GM12878 (cell line): Measurements from ENCODE around the gene ZNF552. TPM values are rescaled to one million over a fixed set of nuclear protein-coding genes. Genes with fewer than 3 reads are reported as not detected.

ENCODE experiments used
- ASH2L ChIP-seq: fragments of 300-600, 200-600 bp; sonication (generic); IDR thresholded peaks from 2 replicates; pipeline ENCODE4 v1.6.1; 2017; ENCODE audit warnings: low read depth, mild to moderate bottlenecking, borderline replicate concordance
- BACH1 ChIP-seq: fragments of 450-650 bp; IDR thresholded peaks from 2 replicates; pipeline ENCODE4 v1.6.1; 2017; ENCODE audit warnings: mild to moderate bottlenecking, borderline replicate concordance
- CHD2 ChIP-seq: IDR thresholded peaks from 2 replicates; pipeline ENCODE4 v1.6.1; 2011; ENCODE audit warnings: low read depth, low read length, improper control_type of control experiment, borderline replicate concordance
- DPF2 ChIP-seq: fragments of 450-650 bp; IDR thresholded peaks from 2 replicates; pipeline ENCODE4 v1.6.1; 2017; ENCODE audit warnings: mild to moderate bottlenecking
- IKZF1 ChIP-seq: fragments of 450-650 bp; conservative IDR thresholded peaks from 2 replicates; pipeline ENCODE4 v1.6.1; 2017; ENCODE audit warnings: antibody characterized with exemption, mild to moderate bottlenecking
- IRF4 ChIP-seq: IDR thresholded peaks from 2 replicates; pipeline ENCODE4 v1.6.1; 2011; ENCODE audit warnings: low read depth, low read length
- KAT2A ChIP-seq: conservative IDR thresholded peaks from 2 replicates; pipeline ENCODE4 v1.6.1; 2011; ENCODE audit warnings: low read depth, low read length; ENCODE audit not compliant: control insufficient read depth
- NFXL1 ChIP-seq: fragments of 450-650 bp; IDR thresholded peaks from 2 replicates; pipeline ENCODE4 v1.6.1; 2017; ENCODE audit warnings: antibody characterized with exemption, mild to moderate bottlenecking, borderline replicate concordance
- NFYA ChIP-seq: IDR thresholded peaks from 2 replicates; pipeline ENCODE4 v1.6.1; 2011; ENCODE audit warnings: low read depth, mild to moderate bottlenecking, low read length, improper control_type of control experiment, borderline replicate concordance
- PAX8 ChIP-seq: fragments of 450-650 bp; IDR thresholded peaks from 2 replicates; pipeline ENCODE4 v1.6.1; 2017; ENCODE audit warnings: mild to moderate bottlenecking, moderate library complexity
- RB1 ChIP-seq: fragments of 450-650 bp; formaldehyde crosslinking; IDR thresholded peaks from 2 replicates; pipeline ENCODE4 v1.6.1; 2017; ENCODE audit warnings: mild to moderate bottlenecking, borderline replicate concordance
- RFX5 ChIP-seq: IDR thresholded peaks from 2 replicates; pipeline ENCODE4 v1.6.1; 2011; ENCODE audit warnings: low read depth, low read length, improper control_type of control experiment
- SRF ChIP-seq, 2 experiments: IDR thresholded peaks; 2 replicates each; pipeline ENCODE4 v1.6.1; 2011; ENCODE audit warnings: low read depth in 2 of 2, low read length in 2 of 2, mild to moderate bottlenecking in 1 of 2, moderate library complexity in 1 of 2
- SUZ12 ChIP-seq: fragments of 200-600 bp; sonication (generic); IDR thresholded peaks from one replicate; pipeline ENCODE4 v1.6.1; 2018; ENCODE audit warnings: antibody characterized with exemption, mild to moderate bottlenecking; ENCODE audit not compliant: unreplicated experiment
- TAF1 ChIP-seq: IDR thresholded peaks from 2 replicates; pipeline ENCODE4 v1.6.1; 2011; ENCODE audit warnings: mild to moderate bottlenecking, low read depth, low read length, borderline replicate concordance
- TCF3 ChIP-seq: IDR thresholded peaks from 2 replicates; pipeline ENCODE4 v1.6.1; 2012; ENCODE audit warnings: low read depth, mild to moderate bottlenecking, low read length, borderline replicate concordance; ENCODE audit not compliant: insufficient read depth
- TCF7 ChIP-seq: IDR thresholded peaks from 2 replicates; pipeline ENCODE4 v1.6.1; 2014; ENCODE audit warnings: antibody characterized with exemption, borderline replicate concordance
- ZNF217 ChIP-seq: fragments of 450-650 bp; IDR thresholded peaks from 2 replicates; pipeline ENCODE4 v1.6.1; 2017; ENCODE audit warnings: antibody characterized with exemption, mild to moderate bottlenecking
- ZSCAN29 ChIP-seq: fragments of 450-650 bp; IDR thresholded peaks from 2 replicates; pipeline ENCODE4 v1.6.1; 2017; ENCODE audit warnings: mild to moderate bottlenecking, moderate library complexity
- polyA plus RNA-seq, 11 experiments: library from polyadenylated mRNA; depleted of rRNA in 4 of 11; unstranded in 6 of 11; stranded (reverse) in 5 of 11; fragments of >200 nt; fragmentation: Nextera tagmentation in 4 of 11; fragmentation: Illumina TruSeq in 1 of 11; extraction: Ambion mirVana in 4 of 11; extraction: Trizol in 1 of 11; gene quantifications; 1 replicate in 1 of 11; 2 replicates in 10 of 11; pipeline versions ENCODE4 v1.2.1 to v1.2.3, GENCODE V29; 2011 to 2016; ENCODE audit warnings: inconsistent platforms in 2 of 11, missing spikeins in 2 of 11, low read depth in 1 of 11
- total RNA-seq, 4 experiments: library from RNA; depleted of rRNA in 3 of 4; stranded (reverse); fragments of >200 nt in 3 of 4; fragmentation: Illumina TruSeq in 1 of 4; extraction: Trizol in 1 of 4; gene quantifications; 2 replicates each; pipeline versions ENCODE4 v1.2.1 to v1.2.3, GENCODE V29; 2013 to 2021
- TF ChIP-seq, protein P1 (sequence below): IDR thresholded peaks from 2 replicates; pipeline ENCODE4 v1.6.1; 2012; ENCODE audit warnings: low read depth, low read length, improper control_type of control experiment
- TF ChIP-seq, protein P2 (sequence below): fragments of 450-650 bp; IDR thresholded peaks from 2 replicates; pipeline ENCODE4 v1.6.1; 2017; ENCODE audit warnings: mild to moderate bottlenecking, moderate library complexity
- TF ChIP-seq, protein P3 (sequence below): fragments of 450-650 bp; IDR thresholded peaks from 2 replicates; pipeline ENCODE4 v1.6.1; 2016; ENCODE audit warnings: mild to moderate bottlenecking, moderate library complexity, borderline replicate concordance

ZNF552 gene
- total and polyA plus RNA-seq, 10 of the 15 experiments (the other 5 are each of a cell fraction or from before 2014, with no cell fraction given): 3.6 to 13.3 (median 8.0) TPM

DNA sequence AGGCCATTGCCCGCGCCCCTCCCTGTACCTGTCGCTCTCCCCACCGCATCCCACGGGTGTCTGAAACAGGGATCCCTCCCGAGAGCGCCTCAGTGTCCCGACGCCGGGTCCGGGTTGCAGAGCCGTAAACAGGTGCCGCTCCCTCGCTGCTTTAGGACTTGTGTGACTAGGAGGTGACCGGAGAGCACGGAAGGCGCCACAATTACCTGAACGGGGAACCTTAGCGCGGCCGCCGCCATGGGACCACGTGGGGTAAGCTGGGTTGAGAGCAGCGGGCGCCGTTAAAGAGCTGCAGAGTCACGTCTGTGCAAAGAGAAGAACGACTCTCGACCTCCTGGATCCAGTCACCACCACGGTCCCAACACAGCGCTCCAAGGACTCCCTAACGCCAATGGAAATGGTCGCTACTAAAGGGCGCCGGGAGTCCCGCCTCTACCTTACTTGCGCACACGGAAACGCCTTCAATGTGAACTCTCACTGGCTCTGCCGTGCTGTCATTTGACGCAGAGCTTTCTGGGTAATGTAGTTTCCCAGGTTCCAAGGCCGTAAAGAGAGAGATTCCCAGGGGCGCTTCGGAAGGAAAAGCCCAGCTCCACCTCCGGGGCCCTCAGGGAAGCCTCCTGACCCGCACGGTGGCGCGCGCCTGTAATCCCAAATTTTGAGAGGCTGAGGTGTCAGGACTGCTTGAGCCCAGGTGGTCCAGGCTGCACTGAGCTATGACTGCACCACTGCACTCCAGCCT is at the start of gene ZNF552 (continued):
- TF ChIP-seq BACH1: peak; percentile 52; the same call in 1 of the 2 replicates
- TF ChIP-seq CHD2: peak; percentile 91
- TF ChIP-seq, protein P1, sequence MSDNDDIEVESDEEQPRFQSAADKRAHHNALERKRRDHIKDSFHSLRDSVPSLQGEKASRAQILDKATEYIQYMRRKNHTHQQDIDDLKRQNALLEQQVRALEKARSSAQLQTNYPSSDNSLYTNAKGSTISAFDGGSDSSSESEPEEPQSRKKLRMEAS: 0 out of 2 replicates have a peak, but pooled peaks have one; percentile 31
- TF ChIP-seq, protein P2, sequence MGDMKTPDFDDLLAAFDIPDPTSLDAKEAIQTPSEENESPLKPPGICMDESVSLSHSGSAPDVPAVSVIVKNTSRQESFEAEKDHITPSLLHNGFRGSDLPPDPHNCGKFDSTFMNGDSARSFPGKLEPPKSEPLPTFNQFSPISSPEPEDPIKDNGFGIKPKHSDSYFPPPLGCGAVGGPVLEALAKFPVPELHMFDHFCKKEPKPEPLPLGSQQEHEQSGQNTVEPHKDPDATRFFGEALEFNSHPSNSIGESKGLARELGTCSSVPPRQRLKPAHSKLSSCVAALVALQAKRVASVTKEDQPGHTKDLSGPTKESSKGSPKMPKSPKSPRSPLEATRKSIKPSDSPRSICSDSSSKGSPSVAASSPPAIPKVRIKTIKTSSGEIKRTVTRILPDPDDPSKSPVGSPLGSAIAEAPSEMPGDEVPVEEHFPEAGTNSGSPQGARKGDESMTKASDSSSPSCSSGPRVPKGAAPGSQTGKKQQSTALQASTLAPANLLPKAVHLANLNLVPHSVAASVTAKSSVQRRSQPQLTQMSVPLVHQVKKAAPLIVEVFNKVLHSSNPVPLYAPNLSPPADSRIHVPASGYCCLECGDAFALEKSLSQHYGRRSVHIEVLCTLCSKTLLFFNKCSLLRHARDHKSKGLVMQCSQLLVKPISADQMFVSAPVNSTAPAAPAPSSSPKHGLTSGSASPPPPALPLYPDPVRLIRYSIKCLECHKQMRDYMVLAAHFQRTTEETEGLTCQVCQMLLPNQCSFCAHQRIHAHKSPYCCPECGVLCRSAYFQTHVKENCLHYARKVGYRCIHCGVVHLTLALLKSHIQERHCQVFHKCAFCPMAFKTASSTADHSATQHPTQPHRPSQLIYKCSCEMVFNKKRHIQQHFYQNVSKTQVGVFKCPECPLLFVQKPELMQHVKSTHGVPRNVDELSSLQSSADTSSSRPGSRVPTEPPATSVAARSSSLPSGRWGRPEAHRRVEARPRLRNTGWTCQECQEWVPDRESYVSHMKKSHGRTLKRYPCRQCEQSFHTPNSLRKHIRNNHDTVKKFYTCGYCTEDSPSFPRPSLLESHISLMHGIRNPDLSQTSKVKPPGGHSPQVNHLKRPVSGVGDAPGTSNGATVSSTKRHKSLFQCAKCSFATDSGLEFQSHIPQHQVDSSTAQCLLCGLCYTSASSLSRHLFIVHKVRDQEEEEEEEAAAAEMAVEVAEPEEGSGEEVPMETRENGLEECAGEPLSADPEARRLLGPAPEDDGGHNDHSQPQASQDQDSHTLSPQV: no peak
- no peak for TF ChIP-seq TCF7
- peak; percentile 92 for TF ChIP-seq IKZF1
- no peak; the same call in 1 of the 2 replicates for TF ChIP-seq NFYA
- TF ChIP-seq RFX5: no peak
- no peak for TF ChIP-seq ASH2L
- TF ChIP-seq, protein P3, sequence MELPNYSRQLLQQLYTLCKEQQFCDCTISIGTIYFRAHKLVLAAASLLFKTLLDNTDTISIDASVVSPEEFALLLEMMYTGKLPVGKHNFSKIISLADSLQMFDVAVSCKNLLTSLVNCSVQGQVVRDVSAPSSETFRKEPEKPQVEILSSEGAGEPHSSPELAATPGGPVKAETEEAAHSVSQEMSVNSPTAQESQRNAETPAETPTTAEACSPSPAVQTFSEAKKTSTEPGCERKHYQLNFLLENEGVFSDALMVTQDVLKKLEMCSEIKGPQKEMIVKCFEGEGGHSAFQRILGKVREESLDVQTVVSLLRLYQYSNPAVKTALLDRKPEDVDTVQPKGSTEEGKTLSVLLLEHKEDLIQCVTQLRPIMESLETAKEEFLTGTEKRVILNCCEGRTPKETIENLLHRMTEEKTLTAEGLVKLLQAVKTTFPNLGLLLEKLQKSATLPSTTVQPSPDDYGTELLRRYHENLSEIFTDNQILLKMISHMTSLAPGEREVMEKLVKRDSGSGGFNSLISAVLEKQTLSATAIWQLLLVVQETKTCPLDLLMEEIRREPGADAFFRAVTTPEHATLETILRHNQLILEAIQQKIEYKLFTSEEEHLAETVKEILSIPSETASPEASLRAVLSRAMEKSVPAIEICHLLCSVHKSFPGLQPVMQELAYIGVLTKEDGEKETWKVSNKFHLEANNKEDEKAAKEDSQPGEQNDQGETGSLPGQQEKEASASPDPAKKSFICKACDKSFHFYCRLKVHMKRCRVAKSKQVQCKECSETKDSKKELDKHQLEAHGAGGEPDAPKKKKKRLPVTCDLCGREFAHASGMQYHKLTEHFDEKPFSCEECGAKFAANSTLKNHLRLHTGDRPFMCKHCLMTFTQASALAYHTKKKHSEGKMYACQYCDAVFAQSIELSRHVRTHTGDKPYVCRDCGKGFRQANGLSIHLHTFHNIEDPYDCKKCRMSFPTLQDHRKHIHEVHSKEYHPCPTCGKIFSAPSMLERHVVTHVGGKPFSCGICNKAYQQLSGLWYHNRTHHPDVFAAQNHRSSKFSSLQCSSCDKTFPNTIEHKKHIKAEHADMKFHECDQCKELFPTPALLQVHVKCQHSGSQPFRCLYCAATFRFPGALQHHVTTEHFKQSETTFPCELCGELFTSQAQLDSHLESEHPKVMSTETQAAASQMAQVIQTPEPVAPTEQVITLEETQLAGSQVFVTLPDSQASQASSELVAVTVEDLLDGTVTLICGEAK: peak; percentile 85
- no peak for TF ChIP-seq IRF4
- no peak for TF ChIP-seq TCF3
- peak; percentile 85; the same call in 1 of the 2 replicates for TF ChIP-seq RB1
- no peak for TF ChIP-seq NFXL1
- no peak for TF ChIP-seq ZSCAN29
- TF ChIP-seq SRF (IDR thresholded peaks at IDR 0.05; ENCODE audit: low read depth in 2 of 2, low read length in 2 of 2): no peak
- TF ChIP-seq DPF2: peak; percentile 77; the same call in 1 of the 2 replicates
- TF ChIP-seq TAF1: peak; percentile 71; the same call in 1 of the 2 replicates
- no peak for TF ChIP-seq KAT2A
- no peak for TF ChIP-seq PAX8
- TF ChIP-seq SUZ12: no peak
- no peak for TF ChIP-seq ZNF217
